Ammon's horn (tissue), 1 donor: ENCODE results near the gene AOAH.
"Not testable (repeated sequence)": the region's sequence is repeated elsewhere in the genome, so short reads cannot be mapped to it uniquely, and the experiment has no call there.

Experiments
- DNase-seq: peaks from one replicate; pipeline ENCODE4 v3.0.0-alpha.2; 2016; ENCODE audit warnings: low spot score

The AOAH gene

DNA sequence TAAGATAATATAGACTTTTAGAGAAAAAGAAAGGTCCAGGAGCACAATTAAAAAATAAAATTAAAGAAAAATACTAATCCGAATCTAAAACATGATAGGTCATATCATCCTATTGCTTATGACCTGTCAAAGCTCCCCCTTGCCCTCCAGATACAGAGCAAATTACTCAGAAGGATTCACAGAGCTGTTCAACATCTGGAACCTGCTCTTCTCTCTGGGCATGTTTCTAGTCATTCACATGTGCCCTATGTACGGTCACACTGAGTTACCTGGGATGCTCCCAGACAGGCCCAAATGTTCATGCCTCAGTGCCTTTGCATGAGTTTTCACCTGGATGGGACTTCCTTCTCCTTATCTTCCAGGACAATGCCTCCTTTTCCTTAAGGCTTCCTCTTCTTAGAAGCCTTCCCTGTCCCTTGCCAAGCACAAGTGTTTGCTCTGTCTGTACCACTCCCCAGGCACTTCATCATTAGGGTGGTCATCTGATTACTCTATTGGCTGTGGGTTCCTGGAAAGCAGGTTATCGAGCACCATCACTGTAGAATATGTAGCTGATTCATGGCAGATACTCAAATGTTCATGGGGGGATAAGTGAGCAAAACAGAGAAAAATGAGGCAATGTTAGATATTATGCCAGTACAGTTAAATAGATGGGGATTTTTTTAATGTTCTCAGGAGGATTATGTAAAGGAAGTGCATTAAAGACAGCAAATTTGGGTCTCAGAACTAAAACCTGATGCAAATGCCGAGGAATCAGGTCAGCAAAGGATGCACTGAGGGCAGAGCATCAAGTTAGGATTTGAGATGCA lies 12.0 kb upstream of the AOAH start:
- no peak for DNase-seq

DNA sequence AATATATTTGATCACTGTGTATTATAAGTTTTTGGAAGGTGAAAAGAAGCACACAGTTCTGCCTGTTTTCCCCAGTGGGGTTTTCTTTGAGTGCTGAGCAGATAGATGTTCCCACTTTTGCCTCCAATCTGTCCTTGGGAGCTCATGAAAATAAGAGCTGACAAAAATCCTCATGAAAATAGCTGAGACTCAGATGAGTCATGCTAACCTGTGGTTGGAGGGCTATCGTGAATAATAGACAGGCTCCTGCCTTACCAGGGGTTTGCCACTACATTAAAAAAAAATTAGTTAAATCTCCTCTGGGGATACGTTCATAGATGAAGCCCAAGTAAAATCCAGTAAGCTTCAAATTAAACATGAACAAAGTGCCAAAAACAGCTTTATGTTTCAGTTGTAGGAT lies 10.9 kb upstream of the AOAH start:
- no peak for DNase-seq

DNA sequence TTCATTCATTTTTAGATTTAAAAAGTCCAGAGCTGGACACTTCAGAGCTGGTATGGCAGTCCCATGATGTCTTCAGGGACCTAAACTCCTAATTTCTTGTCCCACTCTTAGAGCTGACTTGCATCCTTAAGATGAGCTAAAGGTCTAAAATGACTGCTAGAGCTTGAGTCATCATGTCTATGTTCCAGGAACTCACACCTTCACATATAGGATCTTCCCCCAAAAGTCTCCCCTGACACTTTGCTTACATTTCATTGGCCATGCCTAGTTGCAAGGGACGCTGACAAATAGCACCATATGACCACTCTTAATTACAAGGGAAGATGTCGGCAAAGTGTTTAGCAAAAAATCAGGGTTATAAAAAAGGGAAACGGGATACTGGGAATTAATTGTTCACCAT lies 10.4 kb upstream of the AOAH start:
- DNase-seq: no peak

DNA sequence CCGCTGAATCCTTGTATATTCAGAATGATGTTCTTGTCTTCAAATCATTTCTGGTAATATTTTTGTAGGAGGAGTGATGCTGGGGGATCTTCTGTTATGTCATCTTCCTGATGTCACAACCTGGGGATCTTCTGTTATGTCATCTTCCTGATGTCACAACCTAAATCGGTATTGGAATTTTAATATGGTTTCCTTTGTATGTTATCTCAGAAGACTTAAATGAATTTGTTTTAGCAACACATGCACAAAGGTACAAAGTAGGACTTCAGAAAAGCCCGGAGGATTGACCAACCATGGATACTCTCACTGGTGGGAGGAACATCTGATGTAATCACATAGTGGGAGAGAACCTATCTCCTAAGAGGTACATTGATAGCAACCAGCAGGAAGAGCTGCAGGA lies 9.1 kb upstream of the AOAH start:
- DNase-seq: no peak

DNA sequence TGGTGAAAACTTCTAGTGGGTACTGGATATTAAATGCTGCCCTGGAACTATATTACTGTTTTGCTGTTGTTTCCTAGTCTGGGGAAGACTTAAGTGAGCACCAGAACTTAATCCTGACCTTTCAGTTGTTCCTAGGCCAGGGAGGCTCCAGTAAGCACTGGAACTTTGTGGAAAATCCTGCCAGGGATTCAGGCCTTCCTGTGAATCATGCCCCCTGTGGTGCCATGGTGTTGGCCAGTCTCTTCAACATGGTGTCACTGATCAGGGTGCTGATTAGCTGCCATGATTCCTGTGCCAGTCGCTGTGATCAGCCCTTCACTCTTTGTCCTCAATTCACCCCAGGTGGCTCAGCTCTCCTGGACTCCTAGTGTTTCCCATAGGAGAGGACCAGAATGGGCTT lies 8.5 kb upstream of the AOAH start:
- no peak for DNase-seq

DNA sequence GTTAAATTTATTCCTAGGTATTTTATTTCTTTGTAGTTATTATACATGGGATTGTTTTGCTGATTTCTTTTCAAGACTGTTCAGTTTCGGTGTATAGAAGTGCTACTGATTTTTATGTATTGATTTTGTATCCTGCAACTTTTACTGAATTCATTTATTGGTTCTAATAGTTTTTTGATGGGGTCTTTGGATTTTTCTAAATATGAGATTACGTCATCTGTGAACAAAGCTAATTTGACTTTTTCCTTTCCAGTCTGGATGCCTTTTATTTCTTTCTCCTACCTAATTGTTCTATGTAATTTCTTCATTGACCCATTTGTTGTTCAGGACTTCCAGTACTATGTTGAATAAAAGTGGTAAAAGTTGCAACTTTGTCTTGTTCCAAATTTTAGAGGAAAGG lies 5.8 kb upstream of the AOAH start:
- no peak for DNase-seq

DNA sequence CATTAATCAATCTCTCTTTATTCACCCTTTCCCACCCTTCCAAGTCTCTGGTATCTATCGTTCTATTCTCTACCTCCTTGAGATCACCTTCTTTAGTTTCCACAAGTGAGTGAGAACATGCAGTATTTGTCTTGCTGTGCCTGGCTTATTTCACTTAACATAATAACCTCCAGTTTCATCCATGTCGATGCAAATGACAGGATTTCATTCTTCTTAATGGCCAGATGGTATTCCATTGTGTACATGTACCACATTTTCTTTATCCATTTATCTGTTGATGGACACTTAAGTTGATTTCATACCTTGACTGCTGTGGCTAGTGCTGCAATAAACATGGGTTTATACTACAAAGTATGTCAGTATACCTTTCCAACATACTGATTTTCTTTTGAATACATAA lies 3.8 kb upstream of the AOAH start:
- DNase-seq: no peak

DNA sequence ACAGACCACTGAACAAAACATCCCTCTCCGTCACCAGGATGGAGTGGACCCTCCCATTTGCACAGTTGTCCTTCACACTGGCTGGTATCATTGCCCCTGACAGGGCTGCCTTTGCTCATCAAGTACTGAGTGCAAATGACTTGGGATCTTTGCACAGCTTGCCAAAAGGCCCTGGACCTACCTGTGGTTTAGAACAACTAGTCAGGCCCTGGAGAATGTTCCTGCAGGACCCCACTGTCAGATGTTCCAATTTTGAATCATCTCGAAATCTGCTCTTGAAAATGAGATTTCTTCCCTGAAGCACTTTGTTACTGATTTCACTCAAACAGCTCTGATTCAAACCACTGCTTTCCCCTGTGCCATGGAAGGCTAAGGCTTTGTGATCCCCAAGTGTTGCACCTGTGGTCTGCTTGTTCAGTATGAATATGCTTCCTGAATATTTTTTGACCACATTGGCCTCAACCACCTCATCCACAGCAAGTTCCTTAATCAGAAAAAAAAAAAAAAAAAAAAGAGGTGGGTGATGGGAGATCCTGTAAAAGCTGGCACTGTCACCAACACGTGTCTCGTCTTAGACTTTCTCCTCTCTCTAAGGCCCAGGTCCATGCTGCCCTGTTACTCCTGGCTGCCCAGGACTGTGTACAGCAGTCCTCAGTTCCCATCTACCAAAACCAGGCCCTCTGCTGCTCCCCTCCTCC lies 2.7 kb upstream of the AOAH start:
- DNase-seq: no peak

DNA sequence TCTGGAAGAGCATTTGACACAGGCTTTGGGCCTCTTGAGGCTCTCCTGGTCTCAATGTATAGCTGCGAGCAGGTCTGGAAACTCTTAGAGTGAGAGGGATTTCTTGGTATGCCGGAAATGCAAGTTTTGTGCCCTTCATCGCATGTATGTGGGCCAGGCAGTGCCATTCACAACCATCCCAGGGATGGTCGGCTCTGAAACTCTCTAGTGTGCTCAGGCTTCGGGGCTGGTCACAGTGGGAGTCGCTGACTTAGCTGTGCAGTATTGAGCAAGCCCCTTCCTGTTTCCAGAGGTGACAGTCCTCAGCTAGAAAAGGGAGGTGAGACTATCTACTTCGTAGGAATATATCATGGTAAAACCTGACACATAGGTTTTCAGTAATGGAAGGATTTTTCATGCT lies 2.0 kb upstream of the AOAH start:
- DNase-seq: peak; percentile 29

DNA sequence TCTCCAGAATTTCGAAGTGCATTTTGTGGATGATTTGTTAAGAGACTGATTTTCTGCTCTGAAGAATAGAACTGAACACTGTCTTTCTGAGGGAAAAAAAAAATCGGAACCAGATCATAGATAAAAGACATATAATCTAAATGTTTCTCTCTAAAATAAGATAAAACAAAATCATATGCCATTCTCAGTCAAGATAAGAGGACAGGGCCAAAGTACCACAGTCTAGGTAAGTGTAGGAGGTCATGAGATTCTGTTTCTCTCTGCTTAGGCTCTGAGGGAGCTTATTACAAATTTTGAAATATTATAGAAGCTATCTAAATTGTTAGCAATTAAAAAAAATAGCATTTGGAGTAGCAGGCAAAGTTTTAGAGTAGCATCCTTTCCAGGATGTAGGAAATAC lies 702 bp upstream of the AOAH start:
- DNase-seq: no peak

DNA sequence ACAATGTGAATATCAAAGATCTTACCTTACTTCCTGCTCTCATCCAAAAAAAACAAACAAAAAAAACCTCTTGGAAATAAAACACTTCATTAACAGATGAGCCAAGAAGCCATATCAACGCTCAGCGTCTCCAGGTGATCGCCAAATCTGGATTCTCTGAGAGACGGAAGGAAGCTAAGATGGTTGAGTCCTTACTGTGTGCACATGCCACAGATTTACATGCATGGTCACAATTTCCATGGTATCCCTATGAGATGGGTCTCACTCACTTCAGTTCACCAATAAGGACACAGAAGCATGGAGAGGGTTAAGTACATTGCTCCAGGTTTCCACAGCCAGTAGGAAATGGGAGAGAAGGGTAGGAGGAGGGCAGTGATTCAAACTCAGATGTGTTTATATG lies 1.0 kb downstream of the AOAH start:
- DNase-seq: no peak

DNA sequence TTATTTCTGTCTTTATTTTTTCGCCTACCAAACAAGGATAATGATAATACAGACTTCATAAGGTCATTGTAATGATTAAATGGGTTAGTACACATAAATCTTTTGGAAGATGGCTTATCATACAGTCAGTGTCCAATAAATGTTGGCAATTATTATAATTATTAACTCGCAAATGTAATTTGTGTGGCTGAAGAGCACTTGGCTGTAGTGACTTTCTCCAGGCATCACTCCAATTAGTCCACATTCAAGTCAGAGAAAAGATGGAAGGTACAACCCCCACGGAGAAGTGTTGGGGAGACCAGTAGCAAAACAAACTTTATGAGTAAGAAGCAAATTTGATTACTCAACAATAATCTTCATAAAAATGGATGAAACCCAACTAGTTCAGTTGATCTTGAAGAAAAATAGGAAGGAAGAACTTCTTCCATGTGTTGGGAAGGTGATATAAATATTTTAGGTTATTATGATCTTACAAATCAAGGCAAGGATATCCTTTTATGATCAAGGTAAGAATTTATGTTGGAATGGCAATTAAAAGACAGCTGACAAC lies 5.1 kb downstream of the AOAH start:
- no peak for DNase-seq

DNA sequence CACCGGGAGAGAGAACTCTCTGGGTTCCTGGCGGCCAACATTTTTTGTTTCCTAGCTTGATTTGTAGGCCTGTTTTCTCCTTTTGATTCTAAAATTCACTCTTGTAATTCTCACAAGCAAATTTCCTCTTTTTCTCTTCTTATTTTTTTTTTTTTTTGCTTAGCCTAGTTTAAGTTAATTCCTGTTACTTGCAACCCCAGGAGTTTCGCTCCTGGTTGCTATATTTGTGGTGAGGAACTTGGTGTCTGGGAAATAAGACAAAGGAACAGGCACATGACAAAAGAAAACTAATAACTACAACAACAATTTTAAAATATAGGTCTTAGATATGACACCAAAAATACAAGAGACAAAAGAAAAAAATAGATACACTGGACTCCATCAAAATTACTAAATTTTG lies 6.7 kb downstream of the AOAH start:
- peak; percentile 44 for DNase-seq

DNA sequence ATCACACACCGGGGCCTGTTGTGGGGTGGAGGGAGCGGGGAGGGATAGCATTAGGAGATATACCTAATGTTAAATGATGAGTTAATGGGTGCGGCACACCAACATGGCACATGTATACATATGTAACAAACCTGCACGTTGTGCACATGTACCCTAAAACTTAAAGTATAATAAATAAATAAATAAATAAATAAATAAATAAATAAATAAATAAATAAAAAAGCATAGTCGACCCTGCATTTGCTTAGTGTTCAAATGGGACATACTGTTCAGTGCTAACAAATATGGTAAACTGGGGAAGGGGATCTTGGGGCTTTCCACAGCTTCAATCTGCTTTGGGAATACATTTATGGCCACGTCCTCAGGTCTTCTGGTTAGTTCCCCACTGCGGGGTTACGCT lies 7.5 kb downstream of the AOAH start:
- DNase-seq: not testable (repeated sequence)

DNA sequence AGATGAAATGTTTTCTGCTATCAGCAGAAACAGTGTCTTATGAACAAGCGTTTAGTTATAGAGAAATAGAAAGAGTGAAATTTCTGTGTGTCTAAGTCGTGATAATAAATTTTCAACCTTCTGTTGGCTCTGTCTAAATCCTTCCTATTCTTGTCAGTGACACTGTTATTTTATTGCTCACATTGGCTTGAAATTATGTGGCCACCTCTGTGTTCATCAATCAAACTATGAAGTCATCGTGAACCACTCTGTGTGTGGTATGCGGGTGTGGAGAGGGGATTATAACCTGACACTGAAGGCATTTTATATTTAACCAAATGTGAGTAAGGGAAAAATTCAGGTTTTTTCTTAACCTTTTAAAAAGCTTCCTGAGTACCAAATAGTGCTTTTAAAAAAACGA lies 12.3 kb downstream of the AOAH start:
- no peak for DNase-seq

DNA sequence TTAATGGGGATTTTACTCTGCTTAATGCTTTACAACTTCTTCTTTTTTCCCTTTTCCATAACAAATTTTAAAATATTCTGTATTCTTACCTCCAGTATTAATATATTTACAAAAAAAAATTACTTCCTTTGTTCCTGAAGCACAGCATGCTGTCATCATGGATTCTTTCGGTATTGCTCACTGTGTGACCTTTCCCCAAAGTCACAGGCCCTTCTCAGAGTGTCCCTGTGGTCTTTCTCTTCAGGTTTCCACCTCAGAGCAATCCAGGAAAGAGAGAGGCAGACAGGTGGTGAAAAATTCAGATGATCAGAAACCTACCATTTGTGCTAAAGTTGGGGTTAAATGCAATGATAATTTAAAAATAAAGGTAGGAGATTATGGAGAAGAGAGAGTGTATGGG lies 13.0 kb downstream of the AOAH start:
- no peak for DNase-seq

DNA sequence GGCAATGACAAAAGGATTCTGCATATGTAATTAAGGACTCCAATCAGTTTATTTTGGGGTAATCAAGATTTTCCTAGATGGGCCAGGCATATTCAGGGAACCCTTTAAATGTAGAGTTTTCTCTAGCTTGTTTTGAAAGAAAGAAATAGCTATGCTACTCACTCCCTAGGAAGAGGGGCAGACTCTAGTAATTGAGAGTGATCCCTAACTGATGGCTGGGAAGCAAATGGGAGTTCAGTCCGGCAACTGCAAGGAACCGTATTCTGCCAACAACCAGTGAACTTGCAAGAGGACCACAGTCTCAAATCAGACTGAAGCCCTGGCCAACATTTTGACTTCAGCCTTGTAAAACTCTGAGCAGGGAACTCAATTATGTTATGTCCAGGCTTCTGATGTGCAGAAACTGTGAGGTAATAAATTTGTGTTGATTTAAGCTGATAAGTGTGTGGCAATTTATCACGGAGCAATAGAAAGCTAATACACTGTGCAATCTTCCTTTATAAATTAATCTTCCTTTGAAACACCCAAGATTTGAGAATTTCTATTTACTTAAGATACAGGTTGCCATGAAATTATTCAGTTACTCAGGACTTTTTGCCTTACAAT lies 14.0 kb downstream of the AOAH start:
- no peak for DNase-seq

DNA sequence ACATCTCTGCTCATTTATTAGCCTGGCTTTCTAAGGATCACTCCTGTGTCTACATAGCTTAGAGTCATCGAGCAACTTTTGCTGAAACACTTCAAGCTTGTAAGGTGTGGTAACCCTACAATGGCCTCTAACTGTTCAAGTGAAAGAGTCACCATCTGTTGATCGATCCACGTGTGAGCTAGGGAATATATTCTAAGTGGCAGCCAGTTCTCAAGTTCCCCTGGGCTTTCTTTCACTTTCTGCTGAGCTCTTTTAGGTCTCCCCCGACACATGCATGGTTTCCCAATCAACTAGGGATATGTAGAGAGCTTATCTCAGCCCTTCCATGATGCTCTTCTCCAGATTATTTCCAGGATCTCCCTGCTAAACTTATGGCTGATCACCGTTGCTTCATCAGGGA lies 15.5 kb downstream of the AOAH start:
- no peak for DNase-seq

DNA sequence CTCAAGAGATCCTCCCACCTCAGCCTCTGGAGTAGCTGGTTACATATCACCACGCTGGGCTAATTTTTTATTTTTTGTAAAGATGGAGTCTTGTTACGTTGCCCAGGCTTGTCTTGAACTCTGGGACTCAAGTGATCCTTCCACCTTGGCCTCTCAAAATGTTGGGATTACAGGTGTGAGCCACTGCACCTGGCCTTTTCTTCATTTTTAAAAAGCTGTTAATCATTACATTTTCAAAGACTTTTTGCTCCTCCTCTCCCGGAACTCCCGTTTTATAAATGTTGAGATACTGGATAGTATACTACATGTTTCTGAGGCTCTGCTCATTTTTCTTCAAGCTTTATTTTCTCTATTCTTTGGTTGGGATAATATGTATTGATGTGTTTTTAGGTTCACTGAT lies 16.4 kb downstream of the AOAH start:
- no peak for DNase-seq

DNA sequence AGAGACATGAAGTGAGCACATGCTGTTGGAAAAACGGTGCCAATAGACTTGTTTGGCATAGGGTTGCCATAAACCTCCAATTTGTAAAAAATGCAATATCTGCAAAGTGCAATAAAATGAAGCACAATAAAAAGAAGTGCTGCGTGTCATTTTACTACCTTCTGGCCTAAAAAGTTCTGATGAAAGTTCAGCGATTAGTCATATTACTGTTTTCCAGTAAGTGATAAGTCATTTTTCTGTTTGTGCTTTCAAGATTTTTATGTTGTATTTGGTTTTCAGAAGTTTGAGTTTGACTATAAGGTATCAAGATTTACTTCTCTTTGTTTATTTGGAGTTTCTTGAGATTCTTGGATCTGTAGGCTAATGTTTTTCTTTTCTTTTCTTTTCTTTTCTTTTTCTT lies 16.8 kb downstream of the AOAH start:
- DNase-seq: no peak

DNA sequence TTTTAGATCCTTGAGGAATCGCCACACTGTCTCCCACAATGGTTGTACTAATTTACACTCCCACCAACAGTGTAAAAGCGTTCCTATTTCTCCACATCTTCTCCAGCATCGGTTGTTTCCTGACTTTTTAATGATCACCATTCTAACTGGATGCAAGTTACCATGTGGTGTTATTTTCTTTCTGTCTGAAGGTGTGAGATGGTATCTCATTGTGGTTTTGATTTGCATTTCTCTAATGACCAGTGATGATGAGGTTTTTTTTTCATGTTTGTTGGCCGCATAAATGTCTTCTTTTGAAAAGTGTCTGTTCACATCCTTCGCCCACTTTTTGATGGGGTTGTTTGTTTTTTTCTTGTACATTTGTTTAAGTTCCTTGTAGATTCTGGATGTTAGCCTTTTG lies 20.4 kb downstream of the AOAH start:
- DNase-seq: not testable (repeated sequence)

DNA sequence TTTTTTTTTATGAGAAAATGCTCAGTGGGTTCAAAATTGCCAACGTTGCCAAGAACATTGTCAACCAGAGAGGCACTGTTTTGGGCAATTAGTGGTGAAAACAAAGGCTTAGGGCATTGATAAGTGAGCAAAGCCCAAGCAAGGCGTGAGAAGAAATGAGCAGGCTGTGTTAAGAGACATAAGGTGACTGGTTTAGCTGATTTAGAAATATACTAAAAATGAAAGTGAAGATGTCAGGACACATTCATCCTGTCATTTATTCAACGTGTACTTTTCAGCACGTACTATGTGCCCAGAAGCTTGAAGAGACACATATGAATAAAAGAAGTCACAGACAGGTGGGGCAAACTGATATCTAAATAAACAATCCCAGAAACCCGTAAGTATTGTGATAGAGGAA lies 31.8 kb downstream of the AOAH start:
- DNase-seq: no peak

DNA sequence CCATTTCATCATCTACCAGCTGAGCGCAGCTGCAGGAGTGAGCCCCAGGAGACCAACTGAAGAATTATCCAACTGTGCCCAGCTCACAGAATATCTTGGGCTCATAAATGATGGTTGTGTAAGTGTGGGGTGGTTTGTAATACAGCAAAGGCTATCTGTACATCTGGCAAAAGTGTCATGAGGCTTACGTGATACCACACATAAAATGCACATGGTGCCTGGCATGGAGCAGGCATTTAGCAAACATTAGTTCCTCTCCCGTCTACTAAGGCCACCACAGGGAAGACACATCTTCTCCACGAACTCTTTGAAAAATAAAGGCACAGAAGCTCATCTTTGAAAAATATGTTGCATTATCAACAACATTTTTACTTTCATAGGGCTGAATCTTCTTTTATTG lies 32.3 kb downstream of the AOAH start:
- no peak for DNase-seq
